Gastrocnemius medialis (tissue), 4 donors: ENCODE measurements around the gene NXPE1.

ENCODE experiments used
- POLR2A ChIP-seq, 2 donors: fragments of 450-650 bp; IDR thresholded peaks; one replicate each; pipeline ENCODE4 v1.6.1; 2017; ENCODE audit warnings: antibody characterized with exemption in 2 of 2, mild to moderate bottlenecking in 2 of 2, moderate library complexity in 2 of 2
- TF ChIP-seq, protein P1 (sequence below), 5 experiments: fragments of 450-650 bp in 3 of 5; fragments of 200-600 bp in 2 of 5; sonication (generic) in 2 of 5; IDR thresholded peaks in 4 of 5; conservative IDR thresholded peaks in 1 of 5; 1 replicate in 4 of 5; 2 replicates in 1 of 5; pipeline ENCODE4 v1.5.1; 2016 to 2019; ENCODE audit warnings: antibody characterized with exemption in 5 of 5, mild to moderate bottlenecking in 3 of 5, moderate library complexity in 3 of 5

DNA sequence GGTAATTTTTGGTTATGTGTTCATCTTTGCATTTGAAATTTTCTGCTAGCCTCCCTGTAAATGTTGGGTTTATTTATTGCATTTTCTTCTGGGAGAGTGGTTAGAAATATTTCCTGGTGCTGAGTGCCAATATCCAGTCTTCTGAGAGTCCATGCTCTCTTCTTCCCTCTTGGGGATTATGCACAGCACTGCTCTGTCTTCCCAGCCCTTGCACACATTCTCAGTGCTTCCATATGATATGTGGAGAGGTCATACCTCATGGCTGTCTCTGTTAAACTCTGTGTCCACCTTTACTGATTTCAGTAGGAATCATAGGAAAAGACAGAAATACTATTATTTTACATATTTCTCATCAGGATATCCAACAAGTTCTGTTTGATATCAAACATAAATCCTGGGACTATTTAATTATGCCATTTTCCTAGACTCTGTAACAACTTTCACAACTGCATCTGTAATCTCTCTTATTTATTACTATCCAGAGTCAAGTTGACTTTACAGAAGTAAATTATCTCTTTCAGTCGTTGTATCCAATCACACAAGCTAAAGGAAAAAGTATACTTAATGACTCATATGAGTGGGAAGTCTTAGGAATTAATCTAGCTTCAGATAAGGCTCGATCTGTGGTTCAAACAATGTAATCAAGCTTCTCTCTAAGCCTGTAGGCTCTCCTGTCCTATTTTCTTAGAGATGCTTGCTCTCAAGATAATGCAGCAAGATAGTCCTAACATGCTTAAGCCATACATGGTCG lies 2.7 kb upstream of the NXPE1 start:
- no peak for TF ChIP-seq POLR2A (IDR thresholded peaks at IDR 0.05)
- TF ChIP-seq, protein P1, sequence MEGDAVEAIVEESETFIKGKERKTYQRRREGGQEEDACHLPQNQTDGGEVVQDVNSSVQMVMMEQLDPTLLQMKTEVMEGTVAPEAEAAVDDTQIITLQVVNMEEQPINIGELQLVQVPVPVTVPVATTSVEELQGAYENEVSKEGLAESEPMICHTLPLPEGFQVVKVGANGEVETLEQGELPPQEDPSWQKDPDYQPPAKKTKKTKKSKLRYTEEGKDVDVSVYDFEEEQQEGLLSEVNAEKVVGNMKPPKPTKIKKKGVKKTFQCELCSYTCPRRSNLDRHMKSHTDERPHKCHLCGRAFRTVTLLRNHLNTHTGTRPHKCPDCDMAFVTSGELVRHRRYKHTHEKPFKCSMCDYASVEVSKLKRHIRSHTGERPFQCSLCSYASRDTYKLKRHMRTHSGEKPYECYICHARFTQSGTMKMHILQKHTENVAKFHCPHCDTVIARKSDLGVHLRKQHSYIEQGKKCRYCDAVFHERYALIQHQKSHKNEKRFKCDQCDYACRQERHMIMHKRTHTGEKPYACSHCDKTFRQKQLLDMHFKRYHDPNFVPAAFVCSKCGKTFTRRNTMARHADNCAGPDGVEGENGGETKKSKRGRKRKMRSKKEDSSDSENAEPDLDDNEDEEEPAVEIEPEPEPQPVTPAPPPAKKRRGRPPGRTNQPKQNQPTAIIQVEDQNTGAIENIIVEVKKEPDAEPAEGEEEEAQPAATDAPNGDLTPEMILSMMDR (IDR thresholded peaks at IDR 0.05 in 4 of 5, conservative IDR thresholded peaks at IDR 0.05 in 1 of 5), result no peak
